ENCODE measurements around the gene GNA14. TPM values are rescaled to one million over a fixed set of nuclear protein-coding genes. Genes with fewer than 3 reads are reported as not detected.

GNA14 gene
- polyA plus RNA-seq, 1 experiment: 0.22 TPM

DNA sequence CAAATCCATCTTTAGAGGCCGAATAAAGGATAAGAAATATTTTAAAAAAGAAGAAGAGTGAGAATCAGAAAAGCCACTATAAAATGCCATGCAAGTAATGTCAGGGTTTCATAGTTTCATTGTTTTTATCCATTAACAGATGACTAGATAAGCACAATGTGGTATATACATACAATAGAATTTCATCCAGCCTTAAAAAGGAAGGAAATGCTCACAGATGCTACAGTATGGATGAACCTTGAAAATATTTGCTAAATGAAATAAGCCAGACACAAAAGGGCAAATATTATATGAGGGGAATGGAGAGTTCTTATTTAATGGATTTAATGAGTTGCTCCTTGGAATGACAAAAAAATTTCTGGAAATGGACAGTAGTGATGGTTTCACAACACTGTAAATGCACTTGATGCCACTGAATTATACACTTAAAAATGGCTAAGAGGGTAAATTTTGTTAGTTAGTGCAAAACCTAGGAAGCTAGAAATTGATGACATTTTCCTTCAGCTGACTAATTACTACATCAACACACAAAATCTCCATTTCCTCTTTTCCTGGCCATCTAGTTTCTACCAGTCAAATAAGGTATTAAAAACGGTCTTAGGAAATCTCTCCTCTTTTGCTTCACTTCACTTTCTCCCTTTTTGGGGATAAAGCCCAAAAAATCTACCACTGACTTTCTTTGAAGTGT lies 86.6 kb downstream of the GNA14 start:
- POLR2A ChIA-PET: no interaction called here
- CTCF ChIA-PET: interaction anchor here (0.6 to 0.7 kb wide), 2 partner anchors 16 to 17 kb away, joined by 3 to 6 read pairs; no protein-coding TSS in a partner anchor
- no peak overlapping the region for H3K4me3 ChIP-seq (ENCODE audit: low read depth, low read length)
- no peaks in the 10 kb centered on the region for H3K36me3 ChIP-seq (ENCODE audit: control insufficient read depth, insufficient read depth, low read length)
- TF ChIP-seq, protein P1, sequence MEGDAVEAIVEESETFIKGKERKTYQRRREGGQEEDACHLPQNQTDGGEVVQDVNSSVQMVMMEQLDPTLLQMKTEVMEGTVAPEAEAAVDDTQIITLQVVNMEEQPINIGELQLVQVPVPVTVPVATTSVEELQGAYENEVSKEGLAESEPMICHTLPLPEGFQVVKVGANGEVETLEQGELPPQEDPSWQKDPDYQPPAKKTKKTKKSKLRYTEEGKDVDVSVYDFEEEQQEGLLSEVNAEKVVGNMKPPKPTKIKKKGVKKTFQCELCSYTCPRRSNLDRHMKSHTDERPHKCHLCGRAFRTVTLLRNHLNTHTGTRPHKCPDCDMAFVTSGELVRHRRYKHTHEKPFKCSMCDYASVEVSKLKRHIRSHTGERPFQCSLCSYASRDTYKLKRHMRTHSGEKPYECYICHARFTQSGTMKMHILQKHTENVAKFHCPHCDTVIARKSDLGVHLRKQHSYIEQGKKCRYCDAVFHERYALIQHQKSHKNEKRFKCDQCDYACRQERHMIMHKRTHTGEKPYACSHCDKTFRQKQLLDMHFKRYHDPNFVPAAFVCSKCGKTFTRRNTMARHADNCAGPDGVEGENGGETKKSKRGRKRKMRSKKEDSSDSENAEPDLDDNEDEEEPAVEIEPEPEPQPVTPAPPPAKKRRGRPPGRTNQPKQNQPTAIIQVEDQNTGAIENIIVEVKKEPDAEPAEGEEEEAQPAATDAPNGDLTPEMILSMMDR (IDR thresholded peaks at IDR 0.05; ENCODE audit: insufficient read depth, low read depth, low read length): no peak
- peaks cover 3% of the 10 kb centered on the region for H3K27me3 ChIP-seq (ENCODE audit: control insufficient read depth, insufficient read depth, low read length)
- DNase-seq (ENCODE audit: low read depth): no peak

DNA sequence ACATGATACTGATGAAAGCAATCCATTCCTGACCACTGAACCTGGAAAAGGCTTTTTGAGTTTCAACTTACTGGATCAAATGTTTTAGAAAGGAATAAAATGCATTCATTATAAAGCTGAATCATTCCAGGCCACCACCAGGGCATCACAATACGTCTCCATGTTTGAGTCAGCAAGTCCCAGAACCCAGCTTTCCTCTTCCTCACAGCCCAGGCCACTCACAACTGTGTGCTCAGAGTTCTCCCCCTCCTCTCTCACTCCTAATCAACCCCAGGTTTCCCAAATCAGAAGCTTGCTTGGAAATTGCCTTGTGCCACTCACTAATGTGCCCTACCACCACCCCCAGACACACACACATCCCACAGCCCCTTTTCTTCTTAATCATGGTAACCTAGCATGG lies 91.7 kb downstream of the GNA14 start:
- no peaks in the 10 kb centered on the region for H3K36me3 ChIP-seq (ENCODE audit: control insufficient read depth, insufficient read depth, low read length)
- TF ChIP-seq, protein P1 (IDR thresholded peaks at IDR 0.05; ENCODE audit: insufficient read depth, low read depth, low read length): no peak
- H3K27me3 ChIP-seq (ENCODE audit: control insufficient read depth, insufficient read depth, low read length): peaks cover 3% of the 10 kb centered on the region; the same call in 1 of the 2 replicates
- ChIA-PET CTCF (no interaction called here), POLR2A (no interaction called here)
- no peak for DNase-seq (ENCODE audit: low read depth)
- no peak overlapping the region for H3K4me3 ChIP-seq (ENCODE audit: low read depth, low read length)

DNA sequence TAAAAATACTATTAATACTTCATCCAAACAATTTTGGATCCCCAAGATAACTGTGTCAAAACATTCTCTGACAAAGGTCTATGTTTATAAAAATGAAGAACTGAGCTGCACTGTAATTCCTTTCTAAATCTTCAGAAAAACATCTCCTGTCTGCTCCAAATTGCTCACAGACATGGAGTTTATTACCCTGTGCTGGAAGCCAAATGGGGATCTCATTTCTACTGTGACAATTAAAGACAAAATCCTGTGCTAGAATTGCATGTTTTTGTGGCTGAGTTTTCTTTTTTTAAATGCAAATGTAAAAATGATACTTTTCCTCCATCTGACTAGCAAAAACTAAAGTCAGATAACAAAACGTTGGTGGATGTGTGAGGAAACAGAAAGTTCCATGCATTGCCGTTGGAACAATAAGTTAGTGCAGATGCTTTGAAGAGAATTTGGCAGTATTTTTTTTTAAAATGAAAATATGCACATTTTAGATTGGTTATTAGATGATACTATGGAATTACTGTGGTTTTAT lies 93.5 kb downstream of the GNA14 start:
- Histone ChIP-seq H3K36me3 (ENCODE audit: control insufficient read depth, insufficient read depth, low read length) (no peaks in the 10 kb centered on the region), H3K4me3 (ENCODE audit: low read depth, low read length) (no peak overlapping the region), H3K27me3 (ENCODE audit: control insufficient read depth, insufficient read depth, low read length) (peaks cover 3% of the 10 kb centered on the region; the same call in 1 of the 2 replicates)
- DNase-seq (ENCODE audit: low read depth): no peak
- TF ChIP-seq, protein P1 (IDR thresholded peaks at IDR 0.05; ENCODE audit: insufficient read depth, low read depth, low read length): no peak
- ChIA-PET CTCF (no interaction called here), POLR2A (no interaction called here)

DNA sequence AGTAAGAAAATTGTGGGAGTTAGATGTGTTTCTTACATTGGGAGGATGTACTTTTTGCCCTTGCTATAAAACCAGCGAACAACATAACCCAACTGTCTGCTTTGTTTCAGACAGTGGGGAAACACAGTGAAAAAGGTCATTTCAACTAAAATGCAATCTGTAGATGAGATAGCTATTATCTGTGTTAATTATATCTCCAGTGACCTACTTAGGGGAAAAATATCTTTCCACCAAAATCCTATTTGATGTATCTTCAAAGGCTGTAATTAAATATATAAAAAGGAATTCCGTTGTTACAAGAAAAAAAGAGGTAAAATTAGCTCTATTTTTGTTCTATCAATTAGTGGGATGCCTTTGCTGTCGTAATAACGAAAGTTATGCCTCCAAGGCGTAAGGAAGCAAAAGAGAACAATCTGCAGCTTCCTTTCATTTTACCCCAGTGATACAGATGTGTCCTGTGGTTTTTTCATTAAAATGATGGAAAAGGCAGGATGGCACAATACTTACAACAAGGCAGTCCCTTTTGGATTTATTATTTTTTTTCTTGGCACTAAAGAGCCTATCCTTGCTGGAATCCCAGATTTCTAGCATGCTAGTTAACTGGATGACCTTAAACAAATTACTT lies 100.9 kb downstream of the GNA14 start:
- DNase-seq (ENCODE audit: low read depth): no peak
- TF ChIP-seq, protein P1 (IDR thresholded peaks at IDR 0.05; ENCODE audit: insufficient read depth, low read depth, low read length): no peak
- no peaks in the 10 kb centered on the region for H3K36me3 ChIP-seq (ENCODE audit: control insufficient read depth, insufficient read depth, low read length)
- POLR2A ChIA-PET: no interaction called here
- H3K27me3 ChIP-seq (ENCODE audit: control insufficient read depth, insufficient read depth, low read length): no peaks in the 10 kb centered on the region
- H3K4me3 ChIP-seq (ENCODE audit: low read depth, low read length): no peak overlapping the region
- CTCF ChIA-PET: interaction anchor here (0.7 kb wide), 1 partner anchor 9 kb away, joined by 3 read pairs; no protein-coding TSS in a partner anchor

DNA sequence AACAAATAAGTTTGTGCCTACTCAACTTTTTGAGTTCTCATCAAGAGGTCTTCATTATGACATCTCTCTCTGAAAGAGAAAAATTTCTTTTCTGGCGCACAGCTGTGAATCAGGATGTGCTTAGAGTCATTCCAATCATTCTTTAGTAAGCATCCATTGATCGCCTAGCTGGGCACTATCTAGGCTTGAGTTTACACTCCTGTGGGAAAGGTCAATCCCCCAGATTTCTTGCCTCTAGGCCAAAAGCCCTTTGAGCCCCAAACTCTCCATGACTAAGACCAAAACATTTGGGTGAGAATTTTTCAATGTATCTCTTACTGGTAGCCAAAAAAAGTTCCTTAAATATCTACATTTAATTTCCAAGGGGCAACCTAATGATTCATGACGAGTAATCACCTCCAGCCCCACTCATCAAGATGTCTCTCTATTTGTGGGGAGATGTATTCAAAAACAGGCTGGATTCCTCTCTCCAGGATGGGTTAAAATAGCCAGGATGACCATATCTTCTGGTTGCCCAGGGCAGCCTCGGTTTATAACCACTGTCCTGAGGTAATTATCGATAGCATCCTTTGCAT lies 101.7 kb downstream of the GNA14 start:
- DNase-seq (ENCODE audit: low read depth): no peak
- Histone ChIP-seq H3K36me3 (ENCODE audit: control insufficient read depth, insufficient read depth, low read length) (no peaks in the 10 kb centered on the region), H3K27me3 (ENCODE audit: control insufficient read depth, insufficient read depth, low read length) (no peaks in the 10 kb centered on the region), H3K4me3 (ENCODE audit: low read depth, low read length) (no peak overlapping the region)
- CTCF ChIA-PET: no interaction called here
- TF ChIP-seq, protein P1 (IDR thresholded peaks at IDR 0.05; ENCODE audit: insufficient read depth, low read depth, low read length): no peak
- POLR2A ChIA-PET: no interaction called here
